Measurements from ENCODE around the gene CLCA2.

DNA sequence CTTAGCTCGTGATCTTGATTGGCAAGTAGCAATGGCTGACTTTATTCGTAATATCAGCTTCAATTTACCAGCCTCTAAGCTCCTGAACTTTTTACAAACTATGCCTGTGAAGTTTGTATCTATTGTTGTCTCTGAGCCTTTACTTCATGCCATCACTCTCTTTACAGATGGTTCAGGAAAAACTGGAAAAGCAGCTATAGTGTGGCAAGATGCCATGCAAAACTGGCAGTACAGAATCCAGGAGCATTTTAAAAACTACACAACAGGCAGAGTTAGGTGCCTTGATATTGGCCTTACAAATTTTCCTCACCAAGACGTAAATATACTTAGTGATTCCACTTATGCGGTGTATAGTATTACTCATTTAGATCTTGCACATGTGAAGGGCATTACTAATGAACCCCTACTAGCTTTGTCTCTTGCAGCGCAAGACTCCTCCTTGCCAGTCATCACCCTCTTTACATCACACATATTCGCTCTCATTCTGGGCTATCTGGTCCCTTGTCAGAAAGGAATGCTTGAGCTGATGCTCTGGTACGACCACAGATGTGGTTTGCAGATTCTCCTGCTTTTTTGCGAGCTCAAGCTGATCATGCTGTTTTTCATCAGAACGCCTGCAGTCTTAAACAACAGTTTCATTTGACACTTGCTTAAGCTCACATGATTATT, 81.1 kb downstream of the CLCA2 start:
- TF ChIP-seq, protein P1, sequence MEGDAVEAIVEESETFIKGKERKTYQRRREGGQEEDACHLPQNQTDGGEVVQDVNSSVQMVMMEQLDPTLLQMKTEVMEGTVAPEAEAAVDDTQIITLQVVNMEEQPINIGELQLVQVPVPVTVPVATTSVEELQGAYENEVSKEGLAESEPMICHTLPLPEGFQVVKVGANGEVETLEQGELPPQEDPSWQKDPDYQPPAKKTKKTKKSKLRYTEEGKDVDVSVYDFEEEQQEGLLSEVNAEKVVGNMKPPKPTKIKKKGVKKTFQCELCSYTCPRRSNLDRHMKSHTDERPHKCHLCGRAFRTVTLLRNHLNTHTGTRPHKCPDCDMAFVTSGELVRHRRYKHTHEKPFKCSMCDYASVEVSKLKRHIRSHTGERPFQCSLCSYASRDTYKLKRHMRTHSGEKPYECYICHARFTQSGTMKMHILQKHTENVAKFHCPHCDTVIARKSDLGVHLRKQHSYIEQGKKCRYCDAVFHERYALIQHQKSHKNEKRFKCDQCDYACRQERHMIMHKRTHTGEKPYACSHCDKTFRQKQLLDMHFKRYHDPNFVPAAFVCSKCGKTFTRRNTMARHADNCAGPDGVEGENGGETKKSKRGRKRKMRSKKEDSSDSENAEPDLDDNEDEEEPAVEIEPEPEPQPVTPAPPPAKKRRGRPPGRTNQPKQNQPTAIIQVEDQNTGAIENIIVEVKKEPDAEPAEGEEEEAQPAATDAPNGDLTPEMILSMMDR (IDR thresholded peaks at IDR 0.05; ENCODE audit: low read depth, low read length) = no peak
- TF ChIP-seq MAX (IDR thresholded peaks at IDR 0.05; ENCODE audit: low read depth, low read length) = no peak

Data from NB4 (cell line).